NCI-H748 treated with DMSO at 0.1 percent for 48 hours (cell line): ENCODE data around the gene ARHGAP26.
"Not testable (repeated sequence)": the region's sequence is repeated elsewhere in the genome, so short reads cannot be mapped to it uniquely, and the experiment has no call there.

Source experiments
- DNase-seq: peaks from one replicate; lab custom pipeline; 2025; lab: John Stamatoyannopoulos, UW

The ARHGAP26 gene

GRCh38 chr5:143086908-143087637 is 316.9 kb downstream of the ARHGAP26 start:
- DNase-seq, result no peak

- not testable (repeated sequence) for DNase-seq
These were observed 318.5 kb downstream of the ARHGAP26 start for GRCh38 chr5:143088702-143089101.

GRCh38 chr5:143090044-143090443 is 319.9 kb downstream of the ARHGAP26 start:
- DNase-seq, result not testable (repeated sequence)

- DNase-seq, result not testable (repeated sequence)
These were observed 322.7 kb downstream of the ARHGAP26 start for GRCh38 chr5:143092711-143093451.

- DNase-seq, result no peak
These were observed 323.4 kb downstream of the ARHGAP26 start for GRCh38 chr5:143093452-143094086.

GRCh38 chr5:143094087-143094521 is 323.9 kb downstream of the ARHGAP26 start:
- no peak for DNase-seq

GRCh38 chr5:143094608-143095007 is 324.4 kb downstream of the ARHGAP26 start:
- not testable (repeated sequence) for DNase-seq

GRCh38 chr5:143101121-143101520 is 330.9 kb downstream of the ARHGAP26 start:
- no peak for DNase-seq

GRCh38 chr5:143101725-143102386 is 331.7 kb downstream of the ARHGAP26 start:
- no peak for DNase-seq

GRCh38 chr5:143102411-143102810 is 332.2 kb downstream of the ARHGAP26 start:
- DNase-seq, result no peak

- no peak for DNase-seq
These were observed 335.2 kb downstream of the ARHGAP26 start for GRCh38 chr5:143105216-143105905.

GRCh38 chr5:143106174-143106573 is 336.0 kb downstream of the ARHGAP26 start:
- DNase-seq, result no peak

- DNase-seq, result peak; percentile 65
These were observed 338.4 kb downstream of the ARHGAP26 start for GRCh38 chr5:143108498-143109128.

- DNase-seq, result no peak
These were observed 340.4 kb downstream of the ARHGAP26 start for GRCh38 chr5:143110591-143110990.

- DNase-seq, result no peak
These were observed 341.6 kb downstream of the ARHGAP26 start for GRCh38 chr5:143111799-143112198.

- DNase-seq, result no peak
These were observed 343.3 kb downstream of the ARHGAP26 start for GRCh38 chr5:143113461-143113860.

GRCh38 chr5:143114481-143114880 is 344.3 kb downstream of the ARHGAP26 start:
- DNase-seq, result no peak

- DNase-seq, result no peak
These were observed 345.2 kb downstream of the ARHGAP26 start for GRCh38 chr5:143115381-143115780.

GRCh38 chr5:143116814-143117213 is 346.6 kb downstream of the ARHGAP26 start:
- no peak for DNase-seq

GRCh38 chr5:143117821-143118220 is 347.6 kb downstream of the ARHGAP26 start:
- DNase-seq, result no peak

- DNase-seq, result no peak
These were observed 348.0 kb downstream of the ARHGAP26 start for GRCh38 chr5:143118222-143118621.
